HG03571 (cell line): ENCODE measurements around the gene ANKMY1.

ENCODE experiments used
- ATAC-seq: cut with Tn5 transposase; IDR thresholded peaks from one replicate; pipeline ENCODE4 v1.9.1; 2021; ENCODE audit not compliant: unreplicated experiment

The ANKMY1 gene

DNA sequence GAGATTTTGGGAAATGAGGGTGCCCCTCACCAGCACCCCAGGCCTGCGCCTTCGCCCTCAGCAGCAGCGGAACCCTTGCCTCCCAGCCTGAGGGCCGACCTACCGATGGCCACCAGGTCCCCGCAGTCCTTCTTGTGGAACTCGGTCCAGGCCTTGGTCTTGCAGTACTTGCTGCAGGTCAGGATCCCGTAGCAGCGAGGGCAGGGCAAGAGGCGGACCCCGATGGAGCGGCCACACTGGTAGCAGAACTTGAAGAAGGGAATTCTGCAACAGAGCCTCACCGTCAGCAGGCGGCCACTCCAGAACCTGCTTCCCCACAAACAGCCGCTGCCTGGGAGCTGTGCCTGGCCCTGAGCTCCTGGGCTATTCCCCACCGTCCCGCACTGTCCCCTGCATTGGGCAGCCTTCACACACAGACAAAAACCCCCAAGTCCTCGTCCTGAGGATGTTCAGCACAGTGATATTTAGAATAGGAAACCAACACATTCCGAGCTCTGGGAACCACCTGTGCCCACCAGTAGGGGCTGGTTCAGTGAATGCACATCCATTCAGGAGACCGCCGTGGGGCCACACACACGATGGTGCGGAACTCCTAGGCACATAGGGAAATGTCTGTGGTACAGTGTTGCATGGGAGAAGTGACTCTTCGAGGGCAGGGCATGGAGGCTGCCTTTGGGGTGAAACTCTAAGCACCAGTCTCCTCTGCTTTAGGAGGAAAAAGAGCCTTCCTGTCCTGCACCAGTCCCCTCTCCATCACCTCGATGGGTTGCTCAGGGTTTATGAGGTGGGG lies 76.8 kb downstream of the ANKMY1 start:
- ATAC-seq, result no peak

DNA sequence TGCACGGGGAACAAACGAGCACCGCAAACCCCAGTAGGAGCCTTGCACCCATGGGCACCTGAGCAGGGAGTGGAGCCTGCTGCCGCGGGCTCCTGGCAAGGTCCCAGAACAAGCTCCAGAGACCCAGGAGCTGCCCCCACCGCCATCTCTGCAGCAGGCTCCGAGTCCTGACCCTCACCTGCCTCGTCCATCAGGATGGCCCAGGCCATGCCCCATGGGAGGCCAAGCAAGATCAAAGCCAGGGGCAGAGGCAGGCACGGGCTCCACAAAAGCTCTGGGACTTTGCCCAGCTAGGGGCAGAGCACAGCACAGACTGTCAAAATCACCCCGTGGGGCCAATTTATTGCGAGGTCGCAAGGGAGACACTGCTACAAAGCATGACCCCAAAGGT lies 78.7 kb downstream of the ANKMY1 start:
- ATAC-seq, result no peak

DNA sequence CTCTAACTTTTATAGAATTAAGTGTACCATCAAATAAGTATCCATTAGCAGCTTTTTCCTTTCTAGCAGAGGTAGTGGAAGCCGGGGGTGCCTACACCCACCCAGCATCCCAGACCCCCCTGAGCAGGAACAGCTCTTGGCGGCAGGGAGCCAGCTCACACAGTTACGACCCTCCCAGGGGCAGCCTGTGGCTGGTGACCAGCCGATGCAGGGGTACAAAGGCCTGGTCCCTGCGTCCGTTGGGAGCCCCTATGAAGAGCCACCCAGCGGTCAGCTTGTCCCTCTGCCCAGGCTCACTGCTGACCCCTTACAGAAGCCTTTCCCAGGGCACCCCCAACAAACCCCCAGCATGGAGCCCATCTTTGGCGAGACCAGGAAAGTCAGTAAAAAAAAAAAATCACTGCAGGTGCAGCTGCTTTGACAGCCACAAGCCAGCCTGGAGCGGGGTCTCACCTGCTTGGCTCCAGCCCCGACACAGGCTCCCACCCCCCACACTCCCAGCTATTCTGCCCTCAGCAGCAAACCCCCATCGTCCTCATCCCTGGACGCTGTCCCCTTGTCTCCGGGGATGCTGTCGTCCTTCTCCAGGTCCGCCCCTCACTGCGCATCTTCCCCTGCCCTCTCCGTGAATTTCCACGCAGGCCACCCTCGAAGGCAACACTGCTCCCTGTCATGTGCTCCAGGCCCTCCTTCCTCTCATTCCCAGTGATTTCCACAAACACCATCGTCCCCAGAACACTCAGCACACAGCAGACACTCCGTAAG lies 79.3 kb downstream of the ANKMY1 start:
- ATAC-seq, result no peak

DNA sequence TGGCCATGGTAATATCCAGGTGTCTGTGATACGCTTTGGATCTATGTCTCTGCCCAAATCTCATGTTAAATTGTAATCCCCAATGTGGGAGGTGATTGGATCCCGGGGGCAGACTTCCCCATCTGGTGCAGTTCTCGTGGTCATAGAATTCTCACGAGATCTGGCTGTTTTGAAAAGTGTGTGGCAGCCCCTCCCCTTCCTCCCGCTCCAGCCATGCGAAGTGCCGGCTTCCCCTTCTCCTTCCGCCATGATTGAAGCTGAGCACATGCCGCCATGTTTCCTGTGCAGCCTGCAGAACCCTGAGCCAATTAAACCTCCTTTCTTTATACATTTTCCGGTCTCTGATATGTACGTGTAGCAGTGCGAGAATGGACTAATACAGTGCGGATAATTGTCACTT lies 79.9 kb downstream of the ANKMY1 start:
- ATAC-seq, result no peak

DNA sequence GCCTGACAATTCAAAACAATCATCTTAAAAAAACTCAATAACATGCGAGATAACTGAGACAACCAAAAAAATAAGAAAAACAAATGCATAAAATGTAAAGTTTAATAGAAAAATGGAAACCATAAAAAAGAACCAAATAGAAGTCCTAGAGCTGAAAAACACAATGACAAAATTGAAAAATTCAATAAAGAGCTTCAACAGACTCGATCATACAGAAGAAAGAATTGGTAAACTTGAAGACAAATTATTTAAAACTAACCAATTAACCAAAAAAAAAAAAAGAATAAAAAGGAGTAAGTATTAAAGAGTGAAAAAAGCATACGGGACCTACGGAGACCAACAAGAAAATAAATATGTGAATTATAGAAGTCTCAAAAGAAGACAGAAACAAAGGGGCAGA lies 84.6 kb downstream of the ANKMY1 start:
- ATAC-seq, result no peak

DNA sequence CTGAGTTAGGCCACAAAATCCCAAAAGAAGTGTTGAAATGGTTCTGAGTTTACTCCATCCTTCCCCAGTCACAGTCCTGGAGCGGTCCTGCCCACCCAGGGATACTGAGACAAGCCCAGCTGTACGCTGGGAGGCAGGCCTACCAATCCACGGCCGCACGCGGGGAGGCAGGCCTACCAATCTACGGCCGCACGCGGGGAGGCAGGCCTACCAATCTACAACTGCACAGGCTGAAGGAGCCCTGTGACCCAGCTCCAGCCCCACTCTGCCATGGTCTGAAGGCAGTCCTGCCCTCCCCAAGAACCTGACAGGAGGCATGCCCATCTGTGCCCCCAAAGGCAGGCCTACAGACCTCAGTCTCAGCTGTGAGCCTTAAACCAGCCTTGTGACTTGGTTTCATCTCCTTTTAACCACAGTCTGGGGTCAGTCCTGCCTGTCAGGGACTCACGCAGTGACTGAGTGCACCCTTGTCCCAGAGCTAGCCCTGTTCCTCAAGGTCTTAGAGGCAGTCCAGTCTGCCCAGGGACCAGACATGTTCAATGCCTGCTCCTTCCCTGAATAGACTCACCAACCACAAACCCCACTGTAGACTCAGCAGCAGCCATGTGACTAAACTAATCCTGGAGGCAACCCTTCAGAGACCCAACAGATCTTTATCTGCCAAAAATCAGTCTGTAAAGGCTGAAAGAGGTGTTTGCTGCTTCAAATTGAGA lies 85.6 kb downstream of the ANKMY1 start:
- ATAC-seq, result no peak

DNA sequence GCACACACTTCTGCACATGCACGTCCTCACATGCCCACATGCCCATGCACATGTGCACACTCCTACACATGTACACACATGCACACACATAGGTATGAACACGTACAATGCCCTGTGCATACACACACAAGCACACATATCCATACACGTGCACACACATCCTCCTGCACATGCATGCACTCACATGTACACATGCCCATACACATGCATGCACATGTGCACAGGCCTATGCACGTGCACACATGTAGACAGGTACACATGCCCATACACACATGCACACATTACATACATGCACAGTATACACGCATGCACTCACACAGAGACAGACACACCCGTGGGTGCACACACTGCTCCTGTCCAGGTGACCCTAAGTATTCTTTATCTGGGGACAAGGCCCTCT lies 88.0 kb downstream of the ANKMY1 start:
- ATAC-seq, result no peak

DNA sequence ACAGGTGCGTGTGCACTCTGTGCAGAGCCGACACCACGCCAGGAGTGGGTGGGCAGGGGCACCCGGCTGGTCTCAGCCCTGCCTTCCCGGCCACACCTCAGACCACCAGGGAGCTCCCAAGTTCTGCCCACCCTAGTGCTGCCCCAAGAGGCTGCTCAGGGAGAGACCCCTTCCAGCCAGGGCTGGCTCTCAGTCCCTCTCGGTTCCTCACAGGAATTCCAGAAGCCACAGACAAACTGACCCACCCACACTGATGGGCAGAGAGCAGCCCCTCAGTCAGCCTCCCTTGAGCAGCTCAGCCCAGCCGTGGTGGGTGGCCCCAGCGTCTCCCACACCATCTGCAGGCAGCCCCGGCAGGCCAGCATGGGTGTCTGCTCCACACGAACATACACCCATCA lies 88.5 kb downstream of the ANKMY1 start:
- no peak for ATAC-seq

DNA sequence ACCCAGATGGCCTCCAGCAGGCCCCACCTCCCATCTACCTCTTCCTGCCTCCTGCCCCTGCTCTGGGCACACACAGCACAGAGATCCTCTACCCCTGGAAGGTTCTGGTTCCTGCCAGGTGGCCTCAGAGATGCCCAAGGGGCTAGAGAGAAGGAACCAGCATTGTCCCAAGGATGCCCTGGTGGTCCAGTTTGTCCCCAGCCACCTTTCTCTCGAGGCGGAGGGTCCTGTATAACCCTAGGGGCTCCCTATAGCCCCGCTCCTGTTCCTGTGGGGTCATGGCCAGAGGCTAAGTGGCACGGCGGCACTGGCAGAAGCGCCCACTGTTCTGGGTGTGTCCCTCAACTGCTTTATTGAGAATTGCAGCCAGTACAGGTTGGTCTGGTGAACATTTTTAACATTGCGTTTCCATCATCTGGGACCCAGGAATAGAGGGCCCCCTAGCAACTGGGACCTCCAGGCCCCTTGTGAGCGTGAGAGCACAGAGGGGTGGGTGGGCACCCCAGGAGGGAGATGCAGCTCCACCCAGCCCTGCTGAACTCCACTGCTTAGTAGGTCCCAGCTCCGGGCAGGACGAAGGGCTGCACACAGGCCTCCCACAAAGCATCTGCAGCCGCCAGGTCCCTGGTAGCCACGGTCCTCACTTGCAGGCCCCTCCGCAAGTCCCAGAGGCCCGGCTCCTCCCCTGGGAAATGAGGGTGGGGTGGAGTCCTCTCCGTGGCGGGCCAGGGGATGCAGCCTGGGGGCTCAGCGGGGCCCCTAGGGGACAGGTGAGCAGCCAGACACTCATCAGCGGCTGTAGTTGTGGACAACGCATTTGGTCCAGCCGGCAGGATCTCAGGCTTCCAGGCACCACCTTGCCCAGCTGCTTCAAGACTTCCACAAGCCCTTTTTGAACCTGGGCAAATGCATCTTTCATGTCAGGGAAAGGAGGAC lies 89.2 kb downstream of the ANKMY1 start:
- ATAC-seq, result no peak

DNA sequence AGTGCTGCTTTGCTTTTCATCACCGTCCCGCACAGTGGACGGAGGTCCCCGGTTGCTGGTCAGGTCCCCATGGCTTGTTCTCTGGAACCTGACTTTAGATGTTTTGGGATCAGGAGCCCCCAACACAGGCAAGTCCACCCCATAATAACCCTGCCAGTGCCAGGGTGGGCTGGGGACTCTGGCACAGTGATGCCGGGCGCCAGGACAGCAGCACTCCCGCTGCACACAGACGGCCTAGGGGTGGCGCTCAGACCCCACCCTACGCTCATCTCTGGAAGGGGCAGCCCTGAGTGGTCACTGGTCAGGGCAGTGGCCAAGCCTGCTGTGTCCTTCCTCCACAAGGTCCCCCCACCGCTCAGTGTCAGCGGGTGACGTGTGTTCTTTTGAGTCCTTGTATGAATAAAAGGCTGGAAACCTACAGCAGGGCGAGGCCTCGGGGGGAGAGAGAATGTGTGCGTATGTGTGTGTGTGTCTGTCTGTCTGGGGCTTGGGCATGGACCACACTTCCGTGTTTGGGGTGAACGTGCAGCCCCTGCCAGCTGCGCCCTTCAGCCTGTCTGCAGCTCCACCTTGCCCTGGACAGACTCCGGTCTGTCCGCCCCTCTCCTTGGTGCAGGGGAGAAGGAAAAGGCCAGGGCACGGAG lies 90.0 kb downstream of the ANKMY1 start:
- no peak for ATAC-seq

DNA sequence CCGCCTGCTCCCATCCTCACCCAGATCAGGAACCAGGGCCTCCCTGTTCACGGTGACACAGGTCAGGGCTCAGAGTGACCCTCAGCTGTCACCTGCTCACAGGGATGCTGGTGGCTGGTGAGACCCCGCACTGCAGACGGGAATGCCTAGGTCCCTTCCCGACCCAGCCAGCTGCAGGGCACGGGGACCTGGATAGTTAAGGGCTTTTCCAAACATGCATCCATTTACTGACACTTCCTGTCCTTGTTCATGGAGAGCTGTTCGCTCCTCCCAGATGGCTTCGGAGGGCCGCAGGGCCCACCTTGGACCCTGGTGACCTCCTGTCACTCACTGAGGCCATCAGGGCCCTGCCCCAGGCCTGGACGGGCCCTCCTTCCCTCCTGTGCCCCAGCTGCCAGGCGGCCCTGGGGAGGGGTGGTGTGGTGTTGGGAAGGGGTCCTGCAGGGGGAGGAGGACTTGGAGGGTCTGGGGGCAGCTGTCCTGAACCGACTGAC lies 90.6 kb downstream of the ANKMY1 start:
- no peak for ATAC-seq

DNA sequence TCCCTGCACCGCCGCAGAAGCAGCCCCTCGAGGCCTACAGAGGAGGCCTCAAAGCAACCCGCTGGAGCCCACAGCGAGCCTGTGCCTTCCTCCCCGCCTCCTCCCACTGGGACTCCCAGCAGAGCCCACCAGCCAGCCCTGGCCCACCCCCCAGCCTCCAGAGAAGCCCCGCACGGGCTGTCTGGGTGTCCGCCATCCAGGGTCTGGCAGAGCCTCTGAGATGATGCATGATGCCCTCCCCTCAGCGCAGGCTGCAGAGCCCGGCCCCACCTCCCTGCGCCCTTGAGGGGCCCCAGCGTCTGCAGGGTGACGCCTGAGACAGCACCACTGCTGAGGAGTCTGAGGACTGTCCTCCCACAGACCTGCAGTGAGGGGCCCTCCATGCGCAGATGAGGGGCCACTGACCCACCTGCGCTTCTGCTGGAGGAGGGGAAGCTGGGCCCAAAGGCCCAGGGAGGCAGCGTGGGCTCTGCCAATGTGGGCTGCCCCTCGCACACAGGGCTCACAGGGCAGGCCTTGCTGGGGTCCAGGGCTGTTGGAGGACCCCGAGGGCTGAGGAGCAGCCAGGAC lies 91.1 kb downstream of the ANKMY1 start:
- ATAC-seq, result no peak

DNA sequence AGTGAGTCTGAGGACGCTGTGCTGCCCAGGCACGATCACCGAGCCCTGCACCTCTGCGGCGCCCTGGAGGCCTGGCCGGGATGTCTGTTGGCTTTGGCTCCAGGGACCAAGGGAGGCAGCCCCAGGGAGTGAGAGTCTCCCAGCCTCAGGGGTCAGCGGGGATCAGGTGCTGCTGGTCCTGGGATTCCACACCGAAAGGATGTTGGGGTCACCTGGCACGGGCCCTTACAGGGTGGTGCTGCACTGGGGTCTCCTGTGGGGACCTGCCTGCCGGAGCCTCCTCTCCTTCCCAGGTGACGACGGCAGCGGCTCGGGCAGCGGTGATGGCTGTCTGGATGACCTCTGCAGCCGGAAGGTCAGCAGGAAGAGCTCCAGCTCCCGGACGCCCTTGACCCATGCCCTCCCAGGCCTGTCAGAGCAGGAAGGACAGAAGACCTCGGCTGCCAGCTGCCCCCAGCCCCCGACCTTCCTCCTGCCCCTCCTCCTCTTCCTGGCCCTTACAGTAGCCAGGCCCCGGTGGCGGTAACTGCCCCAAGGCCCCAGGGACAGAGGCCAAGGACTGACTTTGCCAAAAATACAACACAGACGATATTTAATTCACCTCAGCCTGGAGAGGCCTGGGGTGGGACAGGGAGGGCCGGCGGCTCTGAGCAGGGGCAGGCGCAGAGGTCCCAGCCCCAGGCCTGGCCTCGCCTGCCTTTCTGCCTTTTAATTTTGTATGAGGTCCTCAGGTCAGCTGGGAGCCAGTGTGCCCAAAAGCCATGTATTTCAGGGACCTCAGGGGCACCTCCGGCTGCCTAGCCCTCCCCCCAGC lies 91.8 kb downstream of the ANKMY1 start:
- no peak for ATAC-seq

DNA sequence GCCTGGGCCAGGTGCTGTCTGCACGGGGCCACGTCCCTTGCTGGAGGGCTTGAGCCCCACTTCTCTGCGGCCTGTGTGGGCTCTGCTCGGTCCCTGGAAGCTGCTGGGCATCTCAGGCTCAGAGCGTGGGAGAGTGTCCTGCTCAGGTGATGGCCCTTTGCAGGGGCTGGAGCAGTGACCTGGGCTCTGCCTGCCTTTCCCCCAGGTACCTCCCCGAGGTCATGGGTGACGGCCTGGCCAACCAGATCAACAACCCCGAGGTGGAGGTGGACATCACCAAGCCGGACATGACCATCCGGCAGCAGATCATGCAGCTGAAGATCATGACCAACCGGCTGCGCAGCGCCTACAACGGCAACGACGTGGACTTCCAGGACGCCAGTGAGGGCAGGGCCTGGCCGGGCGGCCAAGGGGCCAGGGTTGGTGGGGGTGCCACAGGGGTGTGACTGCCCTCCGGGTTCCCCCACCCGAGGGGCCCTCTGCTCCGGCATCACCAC lies 92.5 kb downstream of the ANKMY1 start:
- no peak for ATAC-seq

DNA sequence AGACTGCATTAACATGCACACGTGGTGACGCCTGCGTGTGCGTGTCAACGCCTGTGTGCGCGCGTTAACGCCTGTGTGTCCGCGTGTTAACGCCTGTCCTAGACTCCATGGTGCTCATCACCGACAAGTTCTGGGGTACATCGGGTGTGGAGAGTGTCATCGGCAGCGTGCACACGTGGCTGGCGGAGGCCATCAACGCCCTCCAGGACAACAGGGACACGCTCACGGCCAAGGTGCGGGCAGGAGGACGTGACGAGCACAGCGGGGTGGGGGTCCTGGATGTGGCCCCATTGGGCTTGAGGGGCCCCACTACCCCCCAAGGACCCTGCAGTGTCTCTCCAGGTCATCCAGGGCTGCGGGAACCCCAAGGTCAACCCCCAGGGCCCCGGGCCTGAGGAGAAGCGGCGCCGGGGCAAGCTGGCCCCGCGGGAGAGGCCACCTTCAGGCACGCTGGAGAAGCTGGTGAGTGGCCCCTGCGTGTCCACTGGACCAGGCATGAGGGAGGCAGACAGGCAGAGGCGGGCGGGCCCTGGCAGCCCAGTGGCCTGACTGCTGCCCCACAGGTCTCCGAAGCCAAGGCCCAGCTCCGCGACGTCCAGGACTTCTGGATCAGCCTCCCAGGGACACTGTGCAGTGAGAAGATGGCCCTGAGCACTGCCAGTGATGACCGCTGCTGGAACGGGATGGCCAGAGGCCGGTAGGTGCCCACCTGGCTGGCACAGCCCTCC lies 93.1 kb downstream of the ANKMY1 start:
- no peak for ATAC-seq

DNA sequence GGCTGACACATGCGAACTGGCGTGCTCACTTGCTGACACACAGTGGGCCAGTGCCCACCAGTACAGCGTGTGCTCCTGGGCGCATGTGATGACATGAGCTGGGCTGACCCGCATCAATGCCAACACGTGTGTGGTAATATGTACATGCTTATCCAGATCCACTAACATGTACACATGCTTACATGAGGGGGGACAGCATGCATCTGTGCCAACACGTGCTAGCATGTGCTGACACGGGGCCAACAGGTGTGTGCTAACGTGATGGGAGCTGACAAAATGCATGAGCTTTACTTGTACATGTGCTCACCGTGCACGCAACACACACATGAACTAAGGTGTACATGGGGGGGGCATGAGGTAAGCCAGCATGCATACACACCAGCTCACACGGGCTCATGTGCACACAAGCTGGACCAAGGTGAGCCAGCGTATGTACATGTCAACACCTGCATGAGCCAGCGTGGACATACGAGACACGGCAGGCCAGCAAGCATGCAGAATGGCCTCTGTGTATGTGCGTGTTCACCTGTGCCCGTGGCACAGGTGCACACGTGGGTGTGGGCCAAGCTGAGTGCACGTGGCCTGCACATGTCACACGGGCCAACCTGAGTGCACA lies 93.8 kb downstream of the ANKMY1 start:
- ATAC-seq, result no peak

DNA sequence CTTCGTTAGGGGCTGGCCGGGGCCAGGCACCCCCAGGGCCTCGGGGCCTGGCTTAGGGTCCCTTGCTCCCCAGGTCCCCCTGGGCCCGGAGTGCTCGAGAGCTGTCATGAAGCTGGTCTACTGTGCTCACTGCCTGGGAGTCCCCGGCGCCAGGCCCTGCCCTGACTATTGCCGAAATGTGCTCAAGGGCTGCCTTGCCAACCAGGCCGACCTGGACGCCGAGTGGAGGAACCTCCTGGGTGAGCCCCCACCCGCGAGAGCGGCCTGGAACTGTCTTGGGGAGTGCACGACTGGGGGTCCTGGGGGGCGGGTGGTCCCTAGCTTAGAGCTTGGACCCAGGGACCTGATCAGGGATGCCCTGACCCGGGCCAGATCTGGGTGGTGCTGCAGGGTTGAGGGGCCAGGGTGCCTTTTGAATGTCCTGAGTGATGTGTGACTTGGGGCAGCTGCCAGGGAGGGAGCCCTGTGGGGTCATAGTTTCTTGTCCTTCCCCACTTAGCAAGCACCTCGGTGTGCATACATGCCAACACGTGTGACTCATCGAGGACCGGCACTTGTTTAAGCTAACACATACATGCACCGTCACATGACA lies 94.4 kb downstream of the ANKMY1 start:
- no peak for ATAC-seq
